Loucy (cell line): Measurements from ENCODE around the gene NOTCH1.

ENCODE experiments used
- H2AFZ ChIP-seq: fragments of 200-600 bp; sonication (generic); 2 replicates; pipeline ENCODE4 v1.6.0; 2016; ENCODE audit warnings: antibody characterized with exemption, mild to moderate bottlenecking, low read length, moderate library complexity
- H3F3A ChIP-seq: fragments of 200-600 bp; 2 replicates; pipeline ENCODE4 v1.6.0; 2016; ENCODE audit warnings: antibody characterized with exemption, low read depth, mild to moderate bottlenecking
- H3K27me3 ChIP-seq: fragments of 200-600 bp; sonication (generic); 2 replicates; pipeline ENCODE4 v1.6.1; 2014; ENCODE audit warnings: low read length, mild to moderate bottlenecking; ENCODE audit not compliant: insufficient read depth, poor library complexity, severe bottlenecking
- H3K36me3 ChIP-seq: fragments of 200-600 bp; sonication (generic); 2 replicates; pipeline ENCODE4 v1.6.1; 2016; ENCODE audit warnings: low read length; ENCODE audit not compliant: insufficient read depth
- H3K4me1 ChIP-seq: fragments of 200-600 bp; sonication (generic); 2 replicates; pipeline ENCODE4 v1.5.1; 2014; ENCODE audit warnings: low read length, mild to moderate bottlenecking; ENCODE audit not compliant: insufficient read depth, poor library complexity, severe bottlenecking
- H3K4me2 ChIP-seq: fragments of 200-600 bp; sonication (generic); 2 replicates; pipeline ENCODE4 v1.6.0; 2014; ENCODE audit warnings: antibody characterized with exemption, low read length, low read depth, mild to moderate bottlenecking; ENCODE audit not compliant: poor library complexity, severe bottlenecking
- H3K4me3 ChIP-seq: fragments of 200-600 bp; sonication (generic); 2 replicates; pipeline ENCODE4 v1.5.1; 2014; ENCODE audit warnings: low read length, mild to moderate bottlenecking, mixed read lengths; ENCODE audit not compliant: poor library complexity, severe bottlenecking
- H3K79me2 ChIP-seq: fragments of 200-600 bp; sonication (generic); 2 replicates; pipeline ENCODE4 v1.6.1; 2014; ENCODE audit warnings: low read length; ENCODE audit not compliant: insufficient read depth
- H3K9ac ChIP-seq: fragments of 200-600 bp; sonication (generic); 2 replicates; pipeline ENCODE4 v1.6.0; 2014; ENCODE audit warnings: mild to moderate bottlenecking, low read depth, low read length, moderate library complexity; ENCODE audit not compliant: poor library complexity, severe bottlenecking
- H3K9me2 ChIP-seq: fragments of 200-600 bp; sonication (generic); replicated peaks from 2 replicates; pipeline ENCODE4 v1.6.1; 2016; ENCODE audit warnings: low read depth, low read length, mixed read lengths
- H3K9me3 ChIP-seq: fragments of 200-600 bp; sonication (generic); 2 replicates; pipeline ENCODE4 v1.6.1; 2014; ENCODE audit warnings: mild to moderate bottlenecking, antibody characterized with exemption, low read length, low read depth; ENCODE audit not compliant: insufficient read depth
- H4K20me1 ChIP-seq: fragments of 200-600 bp; sonication (generic); 2 replicates; pipeline ENCODE4 v1.6.0; 2014; ENCODE audit warnings: antibody characterized with exemption, low read length, mild to moderate bottlenecking; ENCODE audit not compliant: insufficient read depth, poor library complexity, severe bottlenecking
- EZH2phosphoT487 ChIP-seq: fragments of 200-600 bp; IDR thresholded peaks from 2 replicates; pipeline ENCODE4 v1.6.1; 2018; ENCODE audit warnings: antibody characterized with exemption, mild to moderate bottlenecking, moderate library complexity, borderline replicate concordance
- TF ChIP-seq, protein P1 (sequence below): fragments of 200-600 bp; sonication (generic); conservative IDR thresholded peaks from 2 replicates; pipeline ENCODE4 v1.5.1; 2014; ENCODE audit warnings: mild to moderate bottlenecking, antibody characterized with exemption, low read length

The NOTCH1 gene

DNA sequence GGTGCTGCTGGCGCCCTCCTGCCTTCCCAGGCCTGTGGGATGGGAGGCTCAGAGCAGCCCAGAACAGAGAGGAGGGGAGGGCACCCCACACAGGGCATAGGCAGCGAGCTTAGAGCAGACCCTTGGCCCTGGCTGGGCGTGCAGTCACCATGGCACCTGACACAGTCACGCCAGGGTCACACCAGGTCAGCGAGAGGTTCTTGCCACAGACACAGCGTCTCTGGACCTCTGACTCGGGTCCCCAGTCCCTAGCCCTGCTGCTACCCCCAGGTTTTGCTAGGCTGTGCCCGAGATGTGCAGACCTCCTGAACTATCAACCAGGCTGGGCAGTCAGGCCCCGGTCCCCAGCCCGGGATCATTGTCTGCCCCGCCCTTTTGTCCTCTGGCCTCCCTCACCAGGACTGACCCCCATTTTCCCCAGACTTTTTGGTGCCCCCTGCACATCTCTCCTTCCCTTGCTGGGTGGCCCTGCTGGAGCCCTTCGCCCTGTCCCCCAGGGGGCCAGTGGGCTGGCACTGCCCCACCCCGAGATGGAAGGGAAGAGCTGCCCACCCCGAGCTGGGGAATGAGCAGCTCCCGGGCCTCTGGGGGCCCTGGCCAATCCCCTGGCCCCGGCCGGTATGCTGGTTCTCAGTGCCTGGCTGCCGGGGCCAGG is 24.5 kb upstream of the NOTCH1 start:
- H4K20me1 ChIP-seq: no peaks in the 10 kb centered on the region
- no peaks in the 10 kb centered on the region for H3K4me1 ChIP-seq

DNA sequence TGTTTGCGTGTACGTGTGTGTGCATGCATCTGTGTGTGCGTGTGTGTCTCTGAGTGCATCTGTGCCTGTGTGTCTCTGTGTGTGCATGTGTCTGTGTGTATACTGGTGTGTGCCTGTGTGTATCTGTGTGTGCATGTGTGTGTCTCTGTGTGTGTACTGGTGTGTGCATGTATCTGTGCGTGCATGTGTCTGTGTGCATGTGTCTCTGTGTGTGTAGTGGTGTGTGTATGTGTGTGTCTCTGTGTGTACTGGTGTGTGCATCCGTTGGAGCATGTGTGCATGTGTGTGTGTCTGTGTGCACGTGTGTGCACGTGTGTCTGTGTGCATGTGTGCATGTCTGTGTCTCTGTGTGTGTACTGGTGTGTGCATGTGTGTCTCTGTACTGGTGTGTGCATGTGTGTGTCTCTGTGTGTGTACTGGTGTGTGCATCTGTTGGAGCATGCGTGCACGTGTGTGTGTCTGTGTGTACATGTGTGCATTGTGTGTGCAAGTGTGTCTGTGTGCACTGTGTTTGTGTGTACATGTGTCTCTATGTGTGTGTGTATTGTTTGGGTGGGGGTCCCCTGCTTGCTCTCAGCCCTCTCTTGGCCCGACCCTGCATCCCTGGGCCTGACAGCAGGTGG is 23.8 kb upstream of the NOTCH1 start:
- Histone ChIP-seq H3K4me3 (no peak overlapping the region), H3K9me2 (no peaks in the 10 kb centered on the region), H3K4me2 (no peak overlapping the region), H3K79me2 (no peaks in the 10 kb centered on the region), H3K9me3 (no peaks in the 10 kb centered on the region), H3K9ac (no peak overlapping the region), H3K27me3 (no peaks in the 10 kb centered on the region), H2AFZ (no peak overlapping the region), H3K4me1 (no peaks in the 10 kb centered on the region), H3F3A (no peaks in the 10 kb centered on the region), H3K36me3 (no peaks in the 10 kb centered on the region), H4K20me1 (no peaks in the 10 kb centered on the region)
- no peak for TF ChIP-seq EZH2phosphoT487
- TF ChIP-seq, protein P1, sequence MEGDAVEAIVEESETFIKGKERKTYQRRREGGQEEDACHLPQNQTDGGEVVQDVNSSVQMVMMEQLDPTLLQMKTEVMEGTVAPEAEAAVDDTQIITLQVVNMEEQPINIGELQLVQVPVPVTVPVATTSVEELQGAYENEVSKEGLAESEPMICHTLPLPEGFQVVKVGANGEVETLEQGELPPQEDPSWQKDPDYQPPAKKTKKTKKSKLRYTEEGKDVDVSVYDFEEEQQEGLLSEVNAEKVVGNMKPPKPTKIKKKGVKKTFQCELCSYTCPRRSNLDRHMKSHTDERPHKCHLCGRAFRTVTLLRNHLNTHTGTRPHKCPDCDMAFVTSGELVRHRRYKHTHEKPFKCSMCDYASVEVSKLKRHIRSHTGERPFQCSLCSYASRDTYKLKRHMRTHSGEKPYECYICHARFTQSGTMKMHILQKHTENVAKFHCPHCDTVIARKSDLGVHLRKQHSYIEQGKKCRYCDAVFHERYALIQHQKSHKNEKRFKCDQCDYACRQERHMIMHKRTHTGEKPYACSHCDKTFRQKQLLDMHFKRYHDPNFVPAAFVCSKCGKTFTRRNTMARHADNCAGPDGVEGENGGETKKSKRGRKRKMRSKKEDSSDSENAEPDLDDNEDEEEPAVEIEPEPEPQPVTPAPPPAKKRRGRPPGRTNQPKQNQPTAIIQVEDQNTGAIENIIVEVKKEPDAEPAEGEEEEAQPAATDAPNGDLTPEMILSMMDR: no peak

More for the DNA sequence above, 24.5 kb upstream of the NOTCH1 start:
- Histone ChIP-seq H3F3A (no peaks in the 10 kb centered on the region), H3K4me3 (no peak overlapping the region), H2AFZ (no peak overlapping the region), H3K9me3 (no peaks in the 10 kb centered on the region), H3K36me3 (no peaks in the 10 kb centered on the region), H3K9me2 (no peaks in the 10 kb centered on the region), H3K4me2 (no peak overlapping the region), H3K79me2 (no peaks in the 10 kb centered on the region), H3K27me3 (no peaks in the 10 kb centered on the region), H3K9ac (no peak overlapping the region)
- TF ChIP-seq EZH2phosphoT487: no peak
- TF ChIP-seq, protein P1: no peak

DNA sequence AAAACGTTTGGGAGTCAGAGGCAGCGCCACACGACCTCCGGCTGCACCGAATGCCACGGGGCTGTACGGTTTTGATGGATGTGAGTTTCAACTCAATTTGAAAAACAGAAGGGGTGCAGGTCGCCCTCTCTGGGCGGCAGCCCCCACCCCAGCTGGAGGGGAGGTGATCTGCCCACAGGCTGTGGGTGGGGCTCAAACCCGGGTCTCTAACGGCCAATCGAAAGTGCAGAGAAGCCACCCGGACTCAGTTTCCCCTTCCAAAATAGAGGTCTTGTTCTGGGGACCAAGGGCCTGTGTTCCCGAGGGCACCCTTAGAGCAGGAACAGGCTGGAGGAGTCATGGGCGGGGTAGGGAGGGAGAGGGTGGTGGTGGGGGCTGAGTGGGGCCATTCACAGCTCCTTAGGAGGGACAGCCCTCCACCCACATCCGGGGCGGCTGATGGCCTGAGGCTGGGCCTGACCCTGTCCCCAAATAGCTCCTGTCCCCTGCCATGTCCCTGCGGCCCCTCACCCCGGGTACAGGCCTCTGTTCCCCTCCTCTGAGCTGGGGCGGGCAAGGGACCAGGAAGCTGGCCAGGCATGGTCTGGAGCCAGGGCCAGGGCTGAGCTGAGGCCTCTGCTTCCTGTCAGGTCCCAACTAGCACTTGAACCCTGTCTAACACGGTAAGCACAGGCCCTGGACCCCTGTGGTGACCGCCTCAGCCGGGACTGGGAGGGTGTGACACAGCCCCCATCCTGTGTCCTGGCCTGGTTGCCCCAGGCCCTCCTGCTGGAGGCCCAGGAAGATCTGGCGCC is 22.6 kb upstream of the NOTCH1 start:
- no peak overlapping the region for H2AFZ ChIP-seq
- H3K4me2 ChIP-seq: no peak overlapping the region
- H3K4me1 ChIP-seq: no peaks in the 10 kb centered on the region
- H4K20me1 ChIP-seq: no peaks in the 10 kb centered on the region
- no peaks in the 10 kb centered on the region for H3K27me3 ChIP-seq
- H3K79me2 ChIP-seq: no peaks in the 10 kb centered on the region
- H3K9me2 ChIP-seq: no peaks in the 10 kb centered on the region
- H3K4me3 ChIP-seq: no peak overlapping the region
- no peaks in the 10 kb centered on the region for H3F3A ChIP-seq
- H3K9me3 ChIP-seq: no peaks in the 10 kb centered on the region
- TF ChIP-seq EZH2phosphoT487: no peak
- TF ChIP-seq, protein P1: no peak
- H3K36me3 ChIP-seq: no peaks in the 10 kb centered on the region
- H3K9ac ChIP-seq: no peak overlapping the region
